HG03565 (cell line): Measurements from ENCODE around the gene CRHR1.
"Not testable (repeated sequence)": the region's sequence is repeated elsewhere in the genome, so short reads cannot be mapped to it uniquely, and the experiment has no call there.

Experiments used
- ATAC-seq: cut with Tn5 transposase; IDR thresholded peaks from one replicate; pipeline ENCODE4 v1.9.1; 2021; ENCODE audit warnings: mild to moderate bottlenecking, moderate library complexity; ENCODE audit not compliant: unreplicated experiment

Gene CRHR1

DNA sequence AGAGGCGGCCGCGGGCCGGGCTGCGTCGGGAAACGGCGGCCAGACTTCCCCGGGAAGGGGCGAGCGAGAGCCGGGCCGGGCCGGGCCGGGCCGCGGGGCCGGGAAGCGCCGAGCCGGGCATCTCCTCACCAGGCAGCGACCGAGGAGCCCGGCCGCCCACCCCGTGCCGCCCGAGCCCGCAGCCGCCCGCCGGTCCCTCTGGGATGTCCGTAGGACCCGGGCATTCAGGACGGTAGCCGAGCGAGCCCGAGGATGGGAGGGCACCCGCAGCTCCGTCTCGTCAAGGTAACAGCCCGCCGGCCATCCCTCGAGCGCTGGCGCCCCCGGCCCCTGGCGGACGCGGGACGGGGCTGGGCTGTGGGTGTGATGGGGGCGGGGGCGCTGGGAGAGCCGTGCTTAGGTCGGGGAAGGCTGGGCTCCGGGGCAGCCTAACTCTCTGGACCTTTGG, at the start of gene CRHR1:
Gene CRHR1 (plus strand): TSS at position 28 of the 448 bp plus-strand sequence. CDS start 225 bp downstream, at position 253.
- ATAC-seq = no peak

- ATAC-seq = no peak
Measured at GRCh38 chr17:45734598-45734997, 49.5 kb upstream of the CRHR1 start.

- no peak for ATAC-seq
Measured at GRCh38 chr17:45735488-45735887, 48.6 kb upstream of the CRHR1 start.

- ATAC-seq = no peak
Measured at GRCh38 chr17:45739786-45740185, 44.3 kb upstream of the CRHR1 start.

DNA sequence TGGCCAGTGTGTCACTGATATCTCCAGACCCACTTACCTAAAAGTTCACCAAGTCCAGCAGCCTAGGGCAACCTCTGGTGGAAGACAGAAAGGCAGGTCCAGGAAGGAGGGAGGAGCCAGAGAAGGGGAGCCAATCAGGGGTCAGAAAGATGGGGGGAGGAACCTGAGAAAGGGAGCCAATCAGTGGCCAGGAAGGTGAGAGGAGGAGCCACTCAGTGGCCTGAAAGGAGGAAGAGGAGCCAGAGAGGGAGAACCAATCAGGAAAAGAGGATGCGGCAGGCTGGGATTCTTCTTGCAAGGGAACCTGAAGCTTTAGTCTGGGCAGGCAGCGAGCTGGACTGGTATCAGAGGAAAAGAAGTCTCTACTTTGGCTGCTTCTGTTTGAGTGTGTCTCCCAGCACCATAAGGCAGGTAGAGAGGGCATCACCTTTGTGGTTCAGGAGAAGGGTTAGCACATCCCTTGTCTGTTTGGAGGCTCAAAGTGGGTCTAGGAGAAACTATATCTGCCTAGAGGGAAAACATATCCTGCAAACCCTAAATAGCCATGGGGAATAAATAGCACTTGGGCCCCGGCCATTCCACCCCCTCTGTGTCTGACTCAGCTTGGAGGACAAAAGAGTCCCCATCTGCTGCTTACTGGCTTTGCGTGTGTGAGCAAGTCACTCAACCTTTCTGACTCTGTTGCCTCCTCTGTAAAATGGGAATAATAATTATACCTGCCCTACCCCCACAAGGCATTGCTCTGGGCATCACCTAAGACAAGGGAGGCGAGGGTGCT, 43.4 kb upstream of the CRHR1 start:
- ATAC-seq = no peak

DNA sequence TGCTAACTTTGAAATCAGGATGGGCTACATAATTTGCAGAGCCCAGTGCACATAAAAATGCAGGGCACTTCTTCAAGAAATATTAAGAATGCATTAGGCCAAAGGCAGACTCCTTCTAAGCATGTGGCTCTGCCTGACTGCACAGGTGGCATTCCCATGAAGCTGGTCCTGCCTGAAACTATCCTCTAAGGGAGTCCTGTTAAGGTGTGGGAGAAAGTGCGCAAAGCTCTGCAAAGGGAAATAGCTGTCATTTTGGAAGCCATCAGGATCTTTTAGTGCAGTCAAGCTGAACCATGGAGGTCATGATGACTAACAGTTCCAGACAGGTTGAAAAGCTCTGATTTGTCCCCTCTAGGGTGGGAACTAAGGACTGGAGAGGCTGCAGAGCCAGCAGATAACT, 41.9 kb upstream of the CRHR1 start:
- no peak for ATAC-seq

GRCh38 chr17:45743626-45744326, 40.3 kb upstream of the CRHR1 start:
- no peak for ATAC-seq

GRCh38 chr17:45744826-45745225, 39.3 kb upstream of the CRHR1 start:
- not testable (repeated sequence) for ATAC-seq

- ATAC-seq = no peak
Measured at GRCh38 chr17:45745601-45746494, 38.3 kb upstream of the CRHR1 start.

GRCh38 chr17:45747911-45748310, 36.2 kb upstream of the CRHR1 start:
- no peak for ATAC-seq

GRCh38 chr17:45748731-45749310, 35.3 kb upstream of the CRHR1 start:
- no peak for ATAC-seq

DNA sequence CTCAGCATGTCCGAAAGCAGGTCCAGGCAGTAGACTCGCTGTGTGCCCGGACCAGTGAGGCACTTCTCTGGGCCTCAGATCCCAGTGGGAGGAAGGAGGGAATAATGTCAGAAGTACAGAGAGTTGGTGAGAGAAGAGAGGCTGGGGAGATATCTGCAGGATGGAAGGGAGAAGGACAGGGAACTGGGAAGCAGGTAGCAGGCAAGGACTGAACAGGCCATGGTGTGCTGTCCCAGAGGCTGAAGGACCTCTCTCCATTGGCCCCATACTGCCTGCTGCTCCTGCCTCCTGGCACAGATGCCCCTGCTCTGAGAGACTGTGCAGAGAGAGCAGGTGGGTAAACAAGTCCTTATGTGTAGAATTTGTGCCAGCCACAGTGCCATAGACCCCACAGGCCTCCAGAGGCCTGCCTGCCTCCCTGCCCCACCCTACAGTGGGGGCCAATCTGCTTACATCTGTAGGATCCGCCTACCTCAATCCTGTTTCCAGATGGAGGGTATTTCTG, 34.2 kb upstream of the CRHR1 start:
- no peak for ATAC-seq

DNA sequence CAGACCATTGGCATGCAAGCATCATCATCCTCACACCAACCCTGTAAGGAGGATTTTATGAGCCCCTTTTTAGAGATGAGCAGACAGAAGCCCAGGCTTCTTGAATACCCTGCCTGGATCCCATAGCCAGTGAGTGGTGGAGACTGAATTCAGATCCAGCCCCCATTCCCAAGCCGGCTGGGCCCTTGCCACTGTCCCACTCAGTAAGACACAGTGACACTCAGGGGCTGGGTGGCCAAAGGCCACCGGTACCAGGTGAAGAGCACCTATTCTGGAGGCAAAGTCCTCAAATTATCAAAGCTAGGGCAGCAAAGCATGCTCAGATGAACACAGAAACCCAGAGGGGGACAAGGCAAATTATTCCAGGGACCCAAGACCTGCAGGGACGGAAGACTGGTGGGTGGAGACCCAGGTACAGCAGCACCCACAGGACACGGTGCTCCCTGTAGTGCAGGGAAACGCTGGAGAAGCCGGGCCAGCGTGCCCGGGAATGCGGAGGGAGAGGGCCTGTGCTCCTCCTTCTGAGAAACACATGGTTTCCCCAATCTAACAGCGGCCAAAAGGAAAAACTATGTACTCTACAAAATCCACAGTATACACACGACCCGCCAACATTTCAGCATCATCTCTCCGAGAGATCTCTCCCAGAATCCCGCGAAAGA, 33.2 kb upstream of the CRHR1 start:
- no peak for ATAC-seq

GRCh38 chr17:45751466-45751865, 32.7 kb upstream of the CRHR1 start:
- no peak for ATAC-seq

GRCh38 chr17:45752246-45752645, 31.9 kb upstream of the CRHR1 start:
- no peak for ATAC-seq

DNA sequence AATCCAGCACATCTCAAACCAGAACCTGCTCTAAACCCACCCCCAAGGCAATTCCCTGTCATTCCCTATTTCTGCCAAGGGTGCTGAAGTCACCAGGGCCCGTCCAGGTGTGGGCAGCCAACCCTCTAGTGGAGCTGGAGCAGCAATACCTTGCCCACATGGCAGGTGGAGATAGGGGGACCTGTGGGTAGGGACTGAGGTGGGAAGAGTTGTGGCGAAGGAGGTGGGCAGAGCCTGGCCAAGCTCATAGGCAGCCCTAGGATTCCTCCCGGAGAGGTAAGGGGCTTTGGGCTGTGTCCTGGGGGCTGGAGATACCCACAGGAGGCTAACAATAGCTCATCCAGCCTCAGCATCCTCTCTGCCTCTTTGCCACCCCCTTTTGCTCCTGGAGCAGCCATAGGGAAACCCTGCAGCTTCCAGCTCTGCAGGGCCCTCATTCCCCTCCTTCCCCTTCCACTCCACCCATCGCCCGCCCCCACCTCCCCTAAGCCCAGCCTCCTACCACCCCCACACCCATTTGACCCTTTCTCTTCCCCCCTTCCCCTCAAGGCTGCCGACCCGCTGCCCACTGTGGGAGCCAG, 30.4 kb upstream of the CRHR1 start:
- ATAC-seq = no peak

GRCh38 chr17:45755050-45755449, 29.1 kb upstream of the CRHR1 start:
- ATAC-seq = no peak

- ATAC-seq = no peak
Measured at GRCh38 chr17:45756266-45756991, 27.7 kb upstream of the CRHR1 start.
